ENCODE results near the gene GRB10. TPM values are rescaled to one million over a fixed set of nuclear protein-coding genes. Genes with fewer than 3 reads are reported as not detected.
A peak's percentile ranks its signal among the peaks of the same experiment; 100 is the strongest.

GRB10 gene
- total RNA-seq, 1 donor from 2014 or later = 58.6 TPM

DNA sequence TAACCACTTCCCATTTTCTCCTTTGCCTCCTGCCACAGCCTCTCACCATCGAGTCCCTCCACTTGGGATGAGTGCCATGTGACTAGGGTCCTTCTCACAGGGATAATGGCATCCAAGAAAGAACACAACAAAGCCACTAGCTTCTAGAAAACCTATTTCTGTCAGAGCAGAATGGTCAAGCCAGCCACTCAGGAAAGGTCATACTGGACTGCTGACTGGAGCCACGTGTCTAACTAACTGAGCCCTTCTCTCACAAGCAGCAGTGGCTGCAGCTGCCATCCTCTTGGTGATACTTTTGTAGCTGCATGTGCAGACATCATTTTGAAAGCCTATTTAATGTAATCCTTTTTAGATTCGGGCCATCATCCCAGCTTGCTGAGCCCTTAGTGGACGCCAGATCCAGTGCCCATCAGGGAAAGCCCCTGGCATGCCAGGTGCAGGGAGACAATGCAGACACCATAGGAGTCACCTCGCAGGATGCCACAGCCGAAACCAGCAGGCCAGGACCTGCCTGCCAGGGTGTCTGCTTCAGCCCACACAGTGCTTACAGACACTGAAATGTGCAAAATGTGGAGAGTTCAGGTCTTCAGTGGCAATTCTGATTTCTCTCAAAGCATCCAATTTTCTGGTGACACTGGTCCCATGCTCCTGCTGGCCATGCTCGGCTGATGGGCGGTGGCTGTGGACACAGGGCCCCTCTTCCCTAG is 119.1 kb downstream of the GRB10 start:
- H3K4me3 ChIP-seq = no peak overlapping the region
- H3K9me3 ChIP-seq = no peaks in the 10 kb centered on the region
- intact Hi-C loops (cut with DNase I) = no loop called here
- no peaks in the 10 kb centered on the region for H3K27me3 ChIP-seq
- DNase-seq (no peak), ATAC-seq (no peak)
- peaks cover 89% of the 10 kb centered on the region for H3K4me1 ChIP-seq
- TF ChIP-seq, protein P1, sequence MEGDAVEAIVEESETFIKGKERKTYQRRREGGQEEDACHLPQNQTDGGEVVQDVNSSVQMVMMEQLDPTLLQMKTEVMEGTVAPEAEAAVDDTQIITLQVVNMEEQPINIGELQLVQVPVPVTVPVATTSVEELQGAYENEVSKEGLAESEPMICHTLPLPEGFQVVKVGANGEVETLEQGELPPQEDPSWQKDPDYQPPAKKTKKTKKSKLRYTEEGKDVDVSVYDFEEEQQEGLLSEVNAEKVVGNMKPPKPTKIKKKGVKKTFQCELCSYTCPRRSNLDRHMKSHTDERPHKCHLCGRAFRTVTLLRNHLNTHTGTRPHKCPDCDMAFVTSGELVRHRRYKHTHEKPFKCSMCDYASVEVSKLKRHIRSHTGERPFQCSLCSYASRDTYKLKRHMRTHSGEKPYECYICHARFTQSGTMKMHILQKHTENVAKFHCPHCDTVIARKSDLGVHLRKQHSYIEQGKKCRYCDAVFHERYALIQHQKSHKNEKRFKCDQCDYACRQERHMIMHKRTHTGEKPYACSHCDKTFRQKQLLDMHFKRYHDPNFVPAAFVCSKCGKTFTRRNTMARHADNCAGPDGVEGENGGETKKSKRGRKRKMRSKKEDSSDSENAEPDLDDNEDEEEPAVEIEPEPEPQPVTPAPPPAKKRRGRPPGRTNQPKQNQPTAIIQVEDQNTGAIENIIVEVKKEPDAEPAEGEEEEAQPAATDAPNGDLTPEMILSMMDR (IDR thresholded peaks at IDR 0.05) = no peak
- H3K27ac ChIP-seq = no peak overlapping the region
- H3K36me3 ChIP-seq = no peaks in the 10 kb centered on the region

GRCh38 chr7:50662996-50663395 is 119.7 kb downstream of the GRB10 start:
- no peak for ATAC-seq
- no peaks in the 10 kb centered on the region for H3K9me3 ChIP-seq
- no peak overlapping the region for H3K4me3 ChIP-seq
- H3K4me1 ChIP-seq = peaks cover 89% of the 10 kb centered on the region
- H3K27ac ChIP-seq = no peak overlapping the region
- TF ChIP-seq, protein P1 (IDR thresholded peaks at IDR 0.05) = no peak
- intact Hi-C loops (cut with DNase I) = no loop called here
- no peak for DNase-seq
- H3K27me3 ChIP-seq = no peaks in the 10 kb centered on the region
- no peaks in the 10 kb centered on the region for H3K36me3 ChIP-seq

DNA sequence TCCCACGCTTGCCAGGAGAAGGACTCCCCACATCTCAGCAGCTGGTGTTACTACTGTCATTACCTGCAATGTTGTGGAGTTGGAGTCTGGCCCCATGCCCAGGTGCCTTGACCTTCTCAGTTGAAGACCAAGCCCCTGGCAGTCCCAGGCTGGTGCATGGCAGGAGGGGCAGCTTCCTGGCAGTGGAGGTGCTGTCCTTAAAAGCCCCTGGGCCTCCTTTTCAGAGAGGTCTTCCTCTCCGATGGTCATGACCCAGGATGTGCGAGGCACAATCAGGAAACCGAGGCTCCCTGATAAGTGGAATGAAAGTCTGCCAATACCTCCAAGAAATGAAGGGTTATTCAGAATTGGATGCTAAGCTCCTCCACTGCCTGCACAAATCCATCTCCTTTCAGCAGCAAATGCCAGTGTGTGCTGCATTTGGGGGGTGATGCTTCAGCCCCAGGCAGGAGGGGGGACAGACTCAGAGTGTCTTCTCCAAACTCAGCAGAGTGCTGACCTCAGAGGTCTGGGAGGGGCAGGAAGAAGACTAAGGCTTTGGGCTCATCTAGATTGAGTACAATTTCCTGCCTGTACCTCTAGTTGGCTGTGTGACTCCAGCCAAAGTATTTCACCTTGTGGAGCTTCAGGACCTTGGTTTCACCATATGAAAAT is 120.5 kb downstream of the GRB10 start:
- ATAC-seq = peak; percentile 3
- DNase-seq = no peak
- Histone ChIP-seq H3K27me3 (no peaks in the 10 kb centered on the region), H3K4me1 (peaks cover 87% of the 10 kb centered on the region), H3K36me3 (no peaks in the 10 kb centered on the region), H3K27ac (peak overlapping the region; percentile 2), H3K4me3 (no peak overlapping the region), H3K9me3 (no peaks in the 10 kb centered on the region)
- intact Hi-C loops (cut with DNase I) = no loop called here
- TF ChIP-seq, protein P1 (IDR thresholded peaks at IDR 0.05) = no peak

DNA sequence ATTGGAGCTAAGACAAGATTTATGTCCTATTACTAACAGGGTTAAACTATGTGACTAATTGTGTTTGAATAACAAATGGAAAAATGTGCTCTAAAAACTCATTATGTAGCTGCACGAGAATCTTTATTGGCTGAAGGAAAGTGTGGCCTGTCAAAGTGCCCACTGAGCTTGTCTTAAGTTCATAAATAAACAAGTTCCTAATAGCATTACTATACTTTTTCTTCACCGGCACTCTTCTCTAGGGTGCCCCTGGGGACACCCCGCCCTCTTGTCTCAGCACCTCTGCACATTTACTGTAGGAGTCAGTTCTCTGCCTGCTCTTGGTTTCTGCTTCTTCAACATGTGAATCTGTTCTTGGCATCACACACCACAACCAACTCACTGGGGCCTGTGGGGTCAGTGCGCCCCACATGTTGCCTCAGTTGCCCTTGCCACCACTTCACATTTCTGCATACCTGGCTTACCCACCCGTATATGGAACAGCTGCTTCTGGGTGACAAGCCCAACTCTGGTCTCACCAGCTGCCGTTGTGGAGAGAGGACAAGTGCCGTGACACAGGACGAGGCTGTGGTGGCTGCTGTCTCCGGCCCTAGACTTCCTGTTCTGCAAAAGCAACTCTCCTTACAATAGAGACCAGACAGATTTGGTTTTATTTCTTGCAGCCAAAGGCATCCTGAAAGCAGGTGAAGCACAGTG is 121.2 kb downstream of the GRB10 start:
- TF ChIP-seq, protein P1 (IDR thresholded peaks at IDR 0.05) = no peak
- Histone ChIP-seq H3K4me1 (peaks cover 87% of the 10 kb centered on the region), H3K4me3 (no peak overlapping the region), H3K27me3 (no peaks in the 10 kb centered on the region), H3K36me3 (no peaks in the 10 kb centered on the region), H3K9me3 (no peaks in the 10 kb centered on the region), H3K27ac (peak overlapping the region; percentile 2)
- intact Hi-C loops (cut with DNase I) = no loop called here
- no peak for DNase-seq
- ATAC-seq = peak; percentile 22

DNA sequence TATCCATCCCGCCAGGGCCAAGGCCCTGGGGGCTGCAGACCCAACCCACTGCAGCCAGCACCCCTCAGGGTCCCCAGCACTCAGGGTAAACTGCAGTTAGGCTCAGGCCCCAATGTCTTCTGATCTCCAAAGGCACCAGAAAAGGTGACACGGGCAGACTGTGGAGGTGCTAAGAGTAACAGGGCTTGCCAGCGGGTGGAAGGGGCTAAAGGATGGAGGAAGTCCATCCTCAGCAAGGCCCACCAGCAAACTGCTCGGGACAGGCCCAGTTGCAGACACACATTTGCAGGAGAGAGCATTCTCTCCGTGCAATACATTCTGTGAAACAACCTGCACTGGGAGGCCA is 121.9 kb downstream of the GRB10 start:
- Histone ChIP-seq H3K27ac (peak overlapping the region; percentile 30), H3K4me3 (no peak overlapping the region), H3K9me3 (no peaks in the 10 kb centered on the region), H3K4me1 (peaks cover 92% of the 10 kb centered on the region), H3K27me3 (no peaks in the 10 kb centered on the region), H3K36me3 (no peaks in the 10 kb centered on the region)
- intact Hi-C loops (cut with DNase I) = no loop called here
- no peak for DNase-seq
- TF ChIP-seq, protein P1 (IDR thresholded peaks at IDR 0.05) = no peak
- no peak for ATAC-seq

Data from upper lobe of right lung (tissue), 1 donor.